NOMO-1 treated with DMSO at 0.1 percent for 48 hours (cell line): Measurements from ENCODE around the gene SPTBN2.
"Not testable (repeated sequence)": the region's sequence is repeated elsewhere in the genome, so short reads cannot be mapped to it uniquely, and the experiment has no call there.

Experiments
- DNase-seq: peaks from one replicate; lab custom pipeline; 2025; ENCODE audit not compliant: unreplicated experiment; lab: John Stamatoyannopoulos, UW

SPTBN2 gene

GRCh38 chr11:66641834-66642233 is 87.2 kb downstream of the SPTBN2 start:
- DNase-seq = no peak

GRCh38 chr11:66639814-66640340 is 89.1 kb downstream of the SPTBN2 start:
- not testable (repeated sequence) for DNase-seq

DNA sequence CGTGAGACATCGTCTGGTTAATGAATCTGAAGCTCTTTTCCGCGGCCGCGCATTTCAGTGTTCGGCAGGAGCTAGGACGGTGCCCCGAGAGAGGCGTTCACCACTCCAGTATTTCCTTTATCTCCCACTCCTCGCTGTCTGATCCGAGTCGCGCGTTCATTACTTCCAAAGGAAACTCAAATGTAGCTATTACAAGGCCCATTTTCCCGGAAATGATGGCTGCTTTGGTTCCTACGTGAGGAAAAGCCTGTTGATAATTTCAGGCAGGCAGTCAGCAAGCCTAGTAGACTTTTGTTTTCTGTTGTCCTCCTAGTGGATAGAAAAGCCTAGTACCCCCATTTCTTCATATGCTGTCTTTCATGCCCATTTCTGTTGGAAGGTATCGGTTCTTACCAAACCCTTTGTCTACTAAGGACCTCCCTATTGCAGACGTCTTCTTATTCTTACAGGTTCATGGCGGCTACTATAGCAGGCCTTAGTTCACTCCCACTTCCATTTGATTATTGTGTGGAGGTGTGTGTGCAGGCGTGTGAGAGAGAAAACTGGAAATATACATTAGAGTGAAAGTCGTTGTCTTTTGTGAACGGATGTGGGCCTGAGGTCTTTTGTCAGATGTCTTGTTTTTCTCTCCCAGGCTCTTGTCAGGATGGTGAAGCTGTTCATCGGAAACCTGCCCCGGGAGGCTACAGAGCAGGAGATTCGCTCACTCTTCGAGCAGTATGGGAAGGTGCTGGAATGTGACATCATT is 89.8 kb downstream of the SPTBN2 start:
- peak; percentile 42 for DNase-seq

GRCh38 chr11:66638177-66639065 is 90.6 kb downstream of the SPTBN2 start, which contains the start of gene RBM4:
Gene RBM4, plus strand, starts transcription at chr11:66638703. Its CDS starts 1,009 bp downstream, at chr11:66639712.
- peak; percentile 100 for DNase-seq

DNA sequence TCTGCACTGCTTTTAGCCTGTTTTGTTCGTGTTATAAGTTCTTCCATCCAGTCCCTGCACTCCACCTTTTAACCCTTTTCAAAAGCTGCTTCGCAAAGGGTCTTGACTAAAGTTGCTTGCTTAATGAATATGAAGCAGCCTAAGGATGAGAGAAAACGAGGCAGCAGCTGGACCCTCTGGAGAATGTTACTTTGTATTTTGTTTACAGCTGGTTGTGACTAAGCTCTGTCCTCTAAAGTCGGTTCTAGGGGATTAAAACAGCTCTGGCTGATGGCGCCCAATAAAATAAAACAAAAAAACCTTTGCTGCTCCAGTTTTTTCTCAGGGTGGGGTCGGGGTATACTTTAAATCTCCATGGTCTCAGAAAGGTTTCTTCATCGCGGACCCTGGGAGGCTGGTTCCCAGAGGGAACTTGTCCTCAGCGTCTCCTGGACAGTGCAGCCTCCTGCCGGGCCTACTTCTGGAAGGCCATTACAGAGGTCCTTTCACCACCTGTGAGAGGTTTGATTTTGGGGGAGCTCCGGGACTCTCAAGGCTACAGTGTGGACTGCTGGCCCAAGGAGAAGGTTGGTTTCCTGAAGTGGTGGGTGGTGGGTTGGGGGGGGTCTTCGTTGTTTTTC is 91.3 kb downstream of the SPTBN2 start:
- no peak for DNase-seq

DNA sequence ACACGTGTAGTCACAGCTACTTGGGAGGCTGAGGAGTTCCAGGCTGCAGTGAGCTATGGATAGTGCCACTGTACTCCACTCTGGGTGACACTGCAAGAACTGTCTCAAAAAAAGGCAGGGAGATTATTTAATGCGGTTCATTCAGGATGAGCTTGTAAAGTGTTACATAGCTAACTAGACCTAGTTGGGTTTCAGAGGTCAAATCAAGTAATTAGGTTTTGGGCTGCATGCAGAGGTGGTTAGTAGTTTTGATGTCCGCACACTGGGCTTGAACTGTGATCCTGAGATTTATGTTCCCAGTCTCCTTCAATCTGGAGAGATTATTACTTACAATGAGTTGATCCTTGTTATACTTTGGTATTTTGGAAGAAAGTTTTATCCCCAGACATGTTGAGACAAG is 92.6 kb downstream of the SPTBN2 start:
- no peak for DNase-seq
